Natural killer cell (primary cell): ENCODE data around the gene HOXC5. TPM values are rescaled to one million over a fixed set of nuclear protein-coding genes. Genes with fewer than 3 reads are reported as not detected.

Experiments
- ATAC-seq, 3 donors: fragments of 150-1000 bp in 2 of 3; fragments of 200-7000 bp in 1 of 3; cut with Tn5 transposase; 1 replicate in 1 of 3; 2 replicates in 2 of 3; pipeline ENCODE4 v1.10.0; 2021; ENCODE audit warnings: mild to moderate bottlenecking in 2 of 3, moderate library complexity in 2 of 3
- DNase-seq, 2 donors: peaks; one replicate each; pipeline versions ENCODE4 v3.0.0 to v3.0.0-alpha.2; 2013 to 2021; ENCODE audit warnings: mixed read lengths in 1 of 2
- H3K27ac ChIP-seq: one replicate; pipeline ENCODE4 v1.5.1; 2013; ENCODE audit warnings: mild to moderate bottlenecking, low read length
- H3K27me3 ChIP-seq: one replicate; pipeline ENCODE4 v1.6.1; 2013; ENCODE audit warnings: low read length; ENCODE audit not compliant: control insufficient read depth, insufficient read depth
- H3K36me3 ChIP-seq: one replicate; pipeline ENCODE4 v1.6.1; 2013; ENCODE audit warnings: low read length; ENCODE audit not compliant: control insufficient read depth, insufficient read depth
- H3K4me1 ChIP-seq: one replicate; pipeline ENCODE4 v1.6.1; 2013; ENCODE audit warnings: low read length; ENCODE audit not compliant: control insufficient read depth, insufficient read depth
- H3K4me3 ChIP-seq: one replicate; pipeline ENCODE4 v1.5.1; 2013; ENCODE audit warnings: low read length
- H3K9me3 ChIP-seq: one replicate; pipeline ENCODE4 v1.6.1; 2013; ENCODE audit warnings: low read length; ENCODE audit not compliant: control insufficient read depth, insufficient read depth
- H3K27ac Mint-ChIP-seq, 2 donors: one replicate each; pipeline ENCODE4 v1.8.0; 2022; ENCODE audit warnings: mild to moderate bottlenecking in 2 of 2, mixed read lengths in 2 of 2, moderate library complexity in 1 of 2
- H3K27me3 Mint-ChIP-seq, 2 donors: one replicate each; pipeline ENCODE4 v1.8.0; 2022; ENCODE audit warnings: low read depth in 2 of 2, mixed read lengths in 2 of 2
- H3K36me3 Mint-ChIP-seq: one replicate; pipeline ENCODE4 v1.8.0; 2022; ENCODE audit warnings: mixed read lengths
- H3K4me1 Mint-ChIP-seq, 2 donors: one replicate each; pipeline ENCODE4 v1.8.0; 2022; ENCODE audit warnings: mixed read lengths in 2 of 2
- H3K4me3 Mint-ChIP-seq: one replicate; pipeline ENCODE4 v1.8.0; 2022; ENCODE audit warnings: mild to moderate bottlenecking, moderate library complexity, mixed read lengths
- H3K9me3 Mint-ChIP-seq, 2 donors: one replicate each; pipeline ENCODE4 v1.8.0; 2022; ENCODE audit warnings: mixed read lengths in 2 of 2
- CTCF ChIP-seq: fragments of 200-600 bp; IDR thresholded peaks from one replicate; pipeline ENCODE4 v1.8.0; 2022; ENCODE audit warnings: antibody characterized with exemption
- WGBS: methylation state at CpG from one replicate; pipeline ENCODE4 v1.1.7; 2013; ENCODE audit warnings: missing lambda C conversion rate; ENCODE audit not compliant: insufficient coverage; 5-methylcytosine and 5-hydroxymethylcytosine counted together
- intact Hi-C: fragments of 100-400 bp; cut with micrococcal nuclease; formaldehyde crosslinking; loops from one replicate; pipeline ENCODE4 v1.14.2; 2022
- total RNA-seq, 4 donors: library from RNA; stranded (reverse); fragments of 120-200 nt in 1 of 4; gene quantifications; one replicate each; pipeline versions ENCODE4 v1.2.3 to v1.2.4, GENCODE V29; 2013 to 2022

The HOXC5 gene
- total RNA-seq, 3 donors from 2014 or later (not counting 1 experiment from before 2014, with no cell fraction given): 0.20 TPM; not detected in 2

DNA sequence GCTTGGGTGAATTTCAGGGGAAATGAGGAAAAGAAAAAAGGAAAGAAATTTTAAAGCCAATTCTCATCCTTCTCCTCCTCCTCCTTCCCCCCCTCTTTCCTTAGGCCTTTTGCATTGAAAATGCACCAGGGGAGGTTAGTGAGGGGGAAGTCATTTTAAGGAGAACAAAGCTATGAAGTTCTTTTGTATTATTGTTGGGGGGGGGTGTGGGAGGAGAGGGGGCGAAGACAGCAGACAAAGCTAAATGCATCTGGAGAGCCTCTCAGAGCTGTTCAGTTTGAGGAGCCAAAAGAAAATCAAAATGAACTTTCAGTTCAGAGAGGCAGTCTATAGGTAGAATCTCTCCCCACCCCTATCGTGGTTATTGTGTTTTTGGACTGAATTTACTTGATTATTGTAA lies 22.7 kb downstream of the HOXC5 start:
- peaks cover 42% of the 10 kb centered on the region for H3K27me3 ChIP-seq
- H3K27ac ChIP-seq: no peak overlapping the region
- peaks cover 26 to 36% of the 10 kb centered on the region in 2 donors for H3K4me1 Mint-ChIP-seq
- no peaks in the 10 kb centered on the region for H3K36me3 ChIP-seq
- no peak overlapping the region for H3K27ac Mint-ChIP-seq
- TF ChIP-seq CTCF: no peak
- no peaks in the 10 kb centered on the region for H3K9me3 ChIP-seq
- WGBS: 100% methylated on average over 1 of the region's 2 CpGs
- H3K36me3 Mint-ChIP-seq: no peaks in the 10 kb centered on the region
- intact Hi-C loops: no loop called here
- no peak overlapping the region for H3K4me3 ChIP-seq
- DNase-seq (no peak), ATAC-seq (no peak)
- peak overlapping the region; percentile 21 for H3K4me3 Mint-ChIP-seq
- peaks cover 64 to 74% of the 10 kb centered on the region in 2 donors for H3K27me3 Mint-ChIP-seq
- H3K9me3 Mint-ChIP-seq: no peaks in the 10 kb centered on the region
- peaks cover 42% of the 10 kb centered on the region for H3K4me1 ChIP-seq

- Histone ChIP-seq H3K9me3 (no peaks in the 10 kb centered on the region), H3K4me1 (peaks cover 38% of the 10 kb centered on the region), H3K36me3 (no peaks in the 10 kb centered on the region), H3K27me3 (peaks cover 42% of the 10 kb centered on the region), H3K4me3 (no peak overlapping the region), H3K27ac (no peak overlapping the region)
- no peaks in the 10 kb centered on the region for H3K36me3 Mint-ChIP-seq
- no peak for TF ChIP-seq CTCF
- no peak overlapping the region for H3K4me3 Mint-ChIP-seq
- DNase-seq (no peak), ATAC-seq (no peak)
- intact Hi-C loops: no loop called here
- peaks cover 64 to 74% of the 10 kb centered on the region in 2 donors for H3K27me3 Mint-ChIP-seq
- H3K9me3 Mint-ChIP-seq: no peaks in the 10 kb centered on the region
- no peak overlapping the region for H3K27ac Mint-ChIP-seq
- H3K4me1 Mint-ChIP-seq: peaks cover 24 to 30% of the 10 kb centered on the region in 2 donors
Observed at GRCh38 chr12:54056110-54056509, 23.3 kb downstream of the HOXC5 start.

DNA sequence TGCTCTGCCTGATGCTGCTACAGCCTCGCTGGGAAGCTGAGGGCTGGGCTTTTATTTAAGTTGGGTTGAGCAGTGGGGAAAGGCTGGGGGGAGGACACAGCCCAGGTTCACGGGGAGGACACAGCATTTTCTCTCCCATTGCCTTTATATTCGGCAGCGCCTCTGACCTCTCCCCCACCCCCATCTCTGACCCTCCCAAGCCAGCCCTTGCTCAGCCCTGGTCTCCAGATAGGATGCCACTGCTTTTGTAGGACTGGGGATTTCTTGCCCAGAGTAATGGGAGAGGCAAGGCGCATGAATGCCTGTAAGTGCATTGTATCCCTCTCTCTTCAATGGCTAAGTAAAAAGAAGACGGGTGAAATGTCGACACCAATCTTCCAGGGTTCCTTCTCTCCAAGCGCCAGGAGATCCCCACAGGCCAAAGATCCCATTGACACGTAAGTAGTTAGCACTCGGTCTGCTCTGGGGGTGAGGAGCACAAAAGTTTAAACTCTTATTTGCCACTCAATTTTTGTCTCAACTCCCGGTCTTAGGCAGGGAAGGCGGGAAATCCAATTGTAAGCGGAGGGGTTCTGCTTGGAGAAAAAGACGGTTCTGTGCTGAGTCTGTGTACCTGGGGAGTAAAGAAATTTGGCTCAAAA lies 25.4 kb downstream of the HOXC5 start:
- no peak overlapping the region for H3K4me3 ChIP-seq
- WGBS: 72% methylated on average over 13 of the region's 14 CpGs
- intact Hi-C loops: no loop called here
- no peaks in the 10 kb centered on the region for H3K9me3 ChIP-seq
- no peaks in the 10 kb centered on the region for H3K36me3 ChIP-seq
- no peaks in the 10 kb centered on the region for H3K36me3 Mint-ChIP-seq
- peaks cover 16% of the 10 kb centered on the region for H3K4me1 ChIP-seq
- H3K27me3 Mint-ChIP-seq: peaks cover 71 to 80% of the 10 kb centered on the region in 2 donors
- H3K4me1 Mint-ChIP-seq: peaks cover 9 to 11% of the 10 kb centered on the region in 2 donors
- H3K27me3 ChIP-seq: peaks cover 31% of the 10 kb centered on the region
- H3K9me3 Mint-ChIP-seq: no peaks in the 10 kb centered on the region
- H3K27ac Mint-ChIP-seq: no peak overlapping the region
- no peak overlapping the region for H3K27ac ChIP-seq
- DNase-seq: no peak
- ATAC-seq: no peak
- no peak for TF ChIP-seq CTCF
- H3K4me3 Mint-ChIP-seq: no peak overlapping the region

DNA sequence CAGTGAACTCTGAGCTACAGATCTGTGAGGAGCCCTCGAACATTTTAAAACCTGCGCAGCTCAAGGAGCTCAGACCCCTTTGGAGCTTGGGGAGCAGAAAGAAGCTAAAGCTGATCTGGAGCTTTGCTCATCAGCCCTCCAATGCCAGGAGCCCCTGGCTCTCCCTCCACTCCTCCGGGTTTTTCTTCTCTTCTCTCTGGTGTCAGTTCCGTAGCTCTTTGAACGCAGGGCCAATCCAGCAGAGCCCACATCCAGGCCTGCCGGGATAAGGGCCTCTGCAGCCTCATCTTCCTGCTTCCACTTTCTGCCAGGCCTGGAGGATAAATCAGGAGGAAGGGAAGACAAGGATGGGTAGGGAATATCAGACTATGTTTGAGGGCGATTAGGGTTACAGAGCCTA lies 26.8 kb downstream of the HOXC5 start:
- no peak for DNase-seq
- ATAC-seq: no peak
- Mint-ChIP-seq H3K27ac (no peak overlapping the region), H3K27me3 (peaks cover 63 to 76% of the 10 kb centered on the region in 2 donors), H3K4me1 (peaks cover 3% of the 10 kb centered on the region in 2 donors), H3K9me3 (no peaks in the 10 kb centered on the region), H3K36me3 (no peaks in the 10 kb centered on the region), H3K4me3 (no peak overlapping the region)
- no peak overlapping the region for H3K27ac ChIP-seq
- TF ChIP-seq CTCF: no peak
- H3K9me3 ChIP-seq: no peaks in the 10 kb centered on the region
- H3K4me1 ChIP-seq: peaks cover 2% of the 10 kb centered on the region
- intact Hi-C loops: no loop called here
- no peak overlapping the region for H3K4me3 ChIP-seq
- H3K36me3 ChIP-seq: no peaks in the 10 kb centered on the region
- peaks cover 24% of the 10 kb centered on the region for H3K27me3 ChIP-seq
- WGBS: 54% methylated on average over 7 of the region's 7 CpGs
